IMR-90 (cell line): Measurements from ENCODE around the gene OXSM. TPM values are rescaled to one million over a fixed set of nuclear protein-coding genes. Genes with fewer than 3 reads are reported as not detected.

Experiments
- ATAC-seq: fragments of 200-7000 bp; cut with Tn5 transposase; 2 replicates; pipeline ENCODE4 v1.9.1; 2020; ENCODE audit warnings: low read depth, mild to moderate bottlenecking, moderate library complexity
- BruUV-seq: library from RNA; stranded (reverse); fragments of 400-500 nt; replicated peaks from 2 replicates; lab custom pipeline; 2021; lab: Mats Ljungman, UMichigan
- CTCF ChIA-PET: fragments of 300-600 bp; formaldehyde crosslinking; extraction: SDS; loops from one replicate; lab custom pipeline; 2021; ENCODE audit warnings: antibody characterized with exemption; lab: Yijun Ruan, JAX
- POLR2A ChIA-PET: fragments of 300-600 bp; sonication (Branson Sonifier 250); formaldehyde crosslinking; loops from one replicate; lab custom pipeline; 2022; ENCODE audit warnings: antibody characterized with exemption; ENCODE audit not compliant: unreplicated experiment; lab: Charles Lee
- DNase-seq: peaks from one replicate; pipeline ENCODE4 v3.0.0; 2013
- H2AFZ ChIP-seq: replicated peaks from 2 replicates; pipeline ENCODE3; 2013; ENCODE audit warnings: low read length, mild to moderate bottlenecking; ENCODE audit not compliant: poor library complexity
- H2AK5ac ChIP-seq: 2 replicates; pipeline ENCODE4 v1.6.1; 2013; ENCODE audit warnings: low read depth, low read length, inconsistent platforms
- H2AK9ac ChIP-seq: replicated peaks from 2 replicates; pipeline ENCODE3; 2013; ENCODE audit warnings: mild to moderate bottlenecking, low read depth, low read length, moderate library complexity; ENCODE audit not compliant: poor library complexity
- H2BK120ac ChIP-seq: 2 replicates; pipeline ENCODE4 v1.6.1; 2013; ENCODE audit warnings: low read depth, low read length, inconsistent platforms
- H2BK15ac ChIP-seq: 3 replicates; pipeline ENCODE4 v1.6.1; 2013; ENCODE audit warnings: low read depth, low read length, inconsistent platforms
- H2BK20ac ChIP-seq: 2 replicates; pipeline ENCODE4 v1.6.1; 2013; ENCODE audit warnings: low read depth, mild to moderate bottlenecking, inconsistent platforms, low read length, moderate library complexity
- H2BK5ac ChIP-seq: 2 replicates; pipeline ENCODE4 v1.6.1; 2013; ENCODE audit warnings: mild to moderate bottlenecking, low read depth, low read length, inconsistent platforms; ENCODE audit not compliant: poor library complexity, severe bottlenecking
- H3K14ac ChIP-seq: replicated peaks from 2 replicates; pipeline ENCODE4 v1.6.1; 2013; ENCODE audit warnings: low read depth, low read length, inconsistent platforms
- H3K18ac ChIP-seq: 2 replicates; pipeline ENCODE4 v1.6.1; 2013; ENCODE audit warnings: low read depth, low read length, control low read depth
- H3K23ac ChIP-seq: 2 replicates; pipeline ENCODE4 v1.6.1; 2013; ENCODE audit warnings: low read depth, low read length, inconsistent platforms
- H3K27ac ChIP-seq: 2 replicates; pipeline ENCODE4 v1.5.1; 2013; ENCODE audit warnings: mild to moderate bottlenecking, control low read depth, low read length; ENCODE audit not compliant: insufficient read depth
- H3K27me3 ChIP-seq: 2 replicates; pipeline ENCODE4 v1.6.1; 2013; ENCODE audit warnings: low read length; ENCODE audit not compliant: control insufficient read depth, insufficient read depth
- H3K36me3 ChIP-seq: 2 replicates; pipeline ENCODE4 v1.6.1; 2013; ENCODE audit warnings: low read length, mixed read lengths; ENCODE audit not compliant: control insufficient read depth, insufficient read depth
- H3K4ac ChIP-seq: 2 replicates; pipeline ENCODE4 v1.6.1; 2013; ENCODE audit warnings: low read depth, low read length, inconsistent platforms
- H3K4me1 ChIP-seq: 2 replicates; pipeline ENCODE4 v1.6.1; 2013; ENCODE audit warnings: low read length, mixed read lengths; ENCODE audit not compliant: control insufficient read depth, insufficient read depth
- H3K4me2 ChIP-seq: 2 replicates; pipeline ENCODE4 v1.6.1; 2013; ENCODE audit warnings: low read depth, mild to moderate bottlenecking, control low read depth, low read length, moderate library complexity
- H3K4me3 ChIP-seq: 2 replicates; pipeline ENCODE4 v1.5.1; 2013; ENCODE audit warnings: low read depth, mild to moderate bottlenecking, control low read depth, low read length, moderate library complexity; ENCODE audit not compliant: insufficient read depth
- H3K56ac ChIP-seq: 2 replicates; pipeline ENCODE4 v1.6.1; 2013; ENCODE audit warnings: low read length, inconsistent platforms; ENCODE audit not compliant: insufficient read depth; ENCODE audit errors: extremely low read depth
- H3K79me1 ChIP-seq, 2 experiments: 2 replicates each; pipeline ENCODE4 v1.6.1; 2013; ENCODE audit warnings: low read length in 2 of 2, inconsistent platforms in 1 of 2, low read depth in 1 of 2
- H3K9ac ChIP-seq: 2 replicates; pipeline ENCODE4 v1.6.1; 2013; ENCODE audit warnings: low read depth, low read length, control low read depth
- H3K9me1 ChIP-seq: 2 replicates; pipeline ENCODE4 v1.6.1; 2013; ENCODE audit warnings: low read length, inconsistent platforms; ENCODE audit not compliant: insufficient read depth
- H3K9me3 ChIP-seq: 2 replicates; pipeline ENCODE4 v1.6.1; 2013; ENCODE audit warnings: low read length; ENCODE audit not compliant: control insufficient read depth, insufficient read depth
- H4K20me1 ChIP-seq: 2 replicates; pipeline ENCODE4 v1.6.1; 2013; ENCODE audit warnings: low read length, inconsistent platforms; ENCODE audit not compliant: insufficient read depth
- H4K5ac ChIP-seq: 2 replicates; pipeline ENCODE4 v1.6.1; 2013; ENCODE audit warnings: mild to moderate bottlenecking, low read depth, low read length, control low read depth
- H4K8ac ChIP-seq, 2 experiments: 2 replicates each; pipeline ENCODE4 v1.6.1; 2013; ENCODE audit warnings: low read depth in 2 of 2, low read length in 2 of 2, control low read depth in 1 of 2, inconsistent platforms in 1 of 2
- H4K91ac ChIP-seq: 2 replicates; pipeline ENCODE4 v1.6.1; 2013; ENCODE audit warnings: low read depth, low read length, inconsistent platforms; ENCODE audit not compliant: insufficient read depth
- BHLHE40 ChIP-seq: fragments of 150-350 bp; IDR thresholded peaks from 2 replicates; pipeline ENCODE4 v1.6.1; 2016; ENCODE audit warnings: mild to moderate bottlenecking, low read depth, low read length
- CHD1 ChIP-seq: IDR thresholded peaks from 2 replicates; pipeline ENCODE4 v1.6.1; 2012; ENCODE audit warnings: low read depth, low read length, improper control_type of control experiment
- FOS ChIP-seq: fragments of 150-350 bp; IDR thresholded peaks from 2 replicates; pipeline ENCODE4 v1.6.1; 2016; ENCODE audit warnings: low read depth, low read length
- MAFK ChIP-seq: IDR thresholded peaks from 2 replicates; pipeline ENCODE4 v1.6.1; 2012; ENCODE audit warnings: low read depth, low read length, improper control_type of control experiment
- MXI1 ChIP-seq: IDR thresholded peaks from 2 replicates; pipeline ENCODE4 v1.6.1; 2012; ENCODE audit warnings: low read depth, mild to moderate bottlenecking, low read length, moderate library complexity, borderline replicate concordance
- NFE2L2 ChIP-seq: fragments of 150-350 bp; IDR thresholded peaks from 2 replicates; pipeline ENCODE4 v1.6.1; 2016; ENCODE audit warnings: low read depth, mild to moderate bottlenecking, low read length
- RCOR1 ChIP-seq: IDR thresholded peaks from 2 replicates; pipeline ENCODE4 v1.6.1; 2012; ENCODE audit warnings: mild to moderate bottlenecking, low read length, improper control_type of control experiment; ENCODE audit not compliant: insufficient replicate concordance
- SMC3 ChIP-seq: fragments of 150-350 bp; IDR thresholded peaks from 2 replicates; pipeline ENCODE4 v1.6.1; 2016; ENCODE audit warnings: low read depth, mild to moderate bottlenecking, antibody characterized with exemption, low read length, moderate library complexity
- WGBS, 2 experiments: methylation state at CpG; one replicate each; pipeline versions ENCODE4 v1.1.5 to v1.1.7; 2013; ENCODE audit warnings: missing lambda C conversion rate in 2 of 2; ENCODE audit not compliant: insufficient read length in 1 of 2; ENCODE audit errors: extremely low coverage in 2 of 2; 5-methylcytosine and 5-hydroxymethylcytosine counted together
- dilution Hi-C: fragments of 300-500 bp; cut with HindIII; formaldehyde crosslinking; loops from one replicate; pipeline ENCODE4 v1.14.3; 2018; ENCODE audit warnings: low sequenced_read_pairs; ENCODE audit not compliant: unreplicated experiment
- in situ Hi-C: fragments of 300-500 bp; cut with MboI; formaldehyde crosslinking; loops from 3 replicates; pipeline ENCODE4 v1.14.3; 2019; ENCODE audit warnings: low sequenced_read_pairs, inconsistent platforms, mixed read lengths
- intact Hi-C: fragments of 100-400 bp; cut with micrococcal nuclease; formaldehyde crosslinking; loops from 2 replicates; pipeline ENCODE4 v1.10.0; 2022
- polyA plus RNA-seq, 3 experiments: library from polyadenylated mRNA; depleted of rRNA; stranded (reverse); fragments of >200 nt; gene quantifications; 2 replicates each; pipeline ENCODE4 v1.2.3, GENCODE V29; 2012; ENCODE audit warnings: low replicate concordance in 1 of 3
- total RNA-seq: library from RNA; depleted of rRNA; stranded (reverse); fragments of >200 nt; gene quantifications from 2 replicates; pipeline ENCODE4 v1.2.3, GENCODE V29; 2012
- TF ChIP-seq, protein P1 (sequence below): conservative IDR thresholded peaks from 2 replicates; pipeline ENCODE4 v1.5.1; 2012; ENCODE audit warnings: mild to moderate bottlenecking, low read depth, low read length, improper control_type of control experiment
- TF ChIP-seq, protein P2 (sequence below): fragments of 150-350 bp; IDR thresholded peaks from 2 replicates; pipeline ENCODE4 v1.6.1; 2016; ENCODE audit warnings: low read depth, mild to moderate bottlenecking, low read length, moderate library complexity, borderline replicate concordance

The OXSM gene
- total and polyA plus RNA-seq, 2 of the 4 experiments (the other 2 are of a cell fraction) = 11.4 to 15.4 TPM

DNA sequence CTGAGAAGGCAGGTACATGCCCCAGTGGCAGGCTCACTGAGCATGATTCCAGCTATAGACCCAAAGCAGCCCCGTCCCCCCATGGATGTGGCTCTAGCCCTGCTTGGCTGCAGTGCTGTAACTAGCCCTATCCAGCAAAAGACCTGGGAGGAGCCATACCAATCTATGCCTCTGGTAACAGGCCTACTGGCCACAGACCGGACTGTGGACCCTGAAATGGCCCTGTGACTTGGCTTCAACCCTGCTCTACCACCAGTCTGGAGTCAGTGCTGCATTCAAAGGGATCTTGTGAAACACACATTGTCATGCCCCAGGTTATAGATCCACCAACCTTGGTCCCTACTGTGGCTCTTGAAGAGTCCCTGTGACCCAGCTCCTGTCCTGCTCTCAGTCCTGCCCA, 46.7 kb downstream of the OXSM start:
- DNase-seq (no peak), ATAC-seq (no peak)
- no peak overlapping the region for H3K18ac ChIP-seq
- no peak overlapping the region for H3K14ac ChIP-seq
- no peak overlapping the region for H4K8ac ChIP-seq
- H3K9me1 ChIP-seq = no peaks in the 10 kb centered on the region
- no peak overlapping the region for H3K56ac ChIP-seq
- peaks cover 2% of the 10 kb centered on the region; the same call in 1 of the 2 replicates for H3K9me3 ChIP-seq
- H2BK15ac ChIP-seq = no peak overlapping the region
- no peak overlapping the region for H2BK5ac ChIP-seq
- POLR2A ChIA-PET = no interaction called here
- no peaks in the 10 kb centered on the region for H3K36me3 ChIP-seq
- H2BK20ac ChIP-seq = no peak overlapping the region
- CTCF ChIA-PET = no interaction called here
- WGBS, 2 experiments = 71% methylated on average over 1 of the region's 2 CpGs; no CpG with 5 or more reads in 1 of the 2 experiments
- H2AFZ ChIP-seq = no peak overlapping the region
- H3K4ac ChIP-seq = no peak overlapping the region
- no TSS peak for BruUV-seq
- dilution Hi-C loops = no loop called here
- intact Hi-C loops = no loop called here
- TF ChIP-seq NFE2L2 (no peak), CHD1 (no peak), SMC3 (no peak), BHLHE40 (no peak), MXI1 (no peak), FOS (no peak), MAFK (no peak), RCOR1 (no peak)
- TF ChIP-seq, protein P1, sequence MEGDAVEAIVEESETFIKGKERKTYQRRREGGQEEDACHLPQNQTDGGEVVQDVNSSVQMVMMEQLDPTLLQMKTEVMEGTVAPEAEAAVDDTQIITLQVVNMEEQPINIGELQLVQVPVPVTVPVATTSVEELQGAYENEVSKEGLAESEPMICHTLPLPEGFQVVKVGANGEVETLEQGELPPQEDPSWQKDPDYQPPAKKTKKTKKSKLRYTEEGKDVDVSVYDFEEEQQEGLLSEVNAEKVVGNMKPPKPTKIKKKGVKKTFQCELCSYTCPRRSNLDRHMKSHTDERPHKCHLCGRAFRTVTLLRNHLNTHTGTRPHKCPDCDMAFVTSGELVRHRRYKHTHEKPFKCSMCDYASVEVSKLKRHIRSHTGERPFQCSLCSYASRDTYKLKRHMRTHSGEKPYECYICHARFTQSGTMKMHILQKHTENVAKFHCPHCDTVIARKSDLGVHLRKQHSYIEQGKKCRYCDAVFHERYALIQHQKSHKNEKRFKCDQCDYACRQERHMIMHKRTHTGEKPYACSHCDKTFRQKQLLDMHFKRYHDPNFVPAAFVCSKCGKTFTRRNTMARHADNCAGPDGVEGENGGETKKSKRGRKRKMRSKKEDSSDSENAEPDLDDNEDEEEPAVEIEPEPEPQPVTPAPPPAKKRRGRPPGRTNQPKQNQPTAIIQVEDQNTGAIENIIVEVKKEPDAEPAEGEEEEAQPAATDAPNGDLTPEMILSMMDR = no peak
- TF ChIP-seq, protein P2, sequence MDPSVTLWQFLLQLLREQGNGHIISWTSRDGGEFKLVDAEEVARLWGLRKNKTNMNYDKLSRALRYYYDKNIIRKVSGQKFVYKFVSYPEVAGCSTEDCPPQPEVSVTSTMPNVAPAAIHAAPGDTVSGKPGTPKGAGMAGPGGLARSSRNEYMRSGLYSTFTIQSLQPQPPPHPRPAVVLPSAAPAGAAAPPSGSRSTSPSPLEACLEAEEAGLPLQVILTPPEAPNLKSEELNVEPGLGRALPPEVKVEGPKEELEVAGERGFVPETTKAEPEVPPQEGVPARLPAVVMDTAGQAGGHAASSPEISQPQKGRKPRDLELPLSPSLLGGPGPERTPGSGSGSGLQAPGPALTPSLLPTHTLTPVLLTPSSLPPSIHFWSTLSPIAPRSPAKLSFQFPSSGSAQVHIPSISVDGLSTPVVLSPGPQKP = no peak
- no peak overlapping the region for H2BK120ac ChIP-seq
- no peak overlapping the region for H4K91ac ChIP-seq
- no peak overlapping the region for H3K4me2 ChIP-seq
- H2AK5ac ChIP-seq = no peak overlapping the region
- no peak overlapping the region for H2AK9ac ChIP-seq
- H3K27ac ChIP-seq = no peak overlapping the region
- H3K9ac ChIP-seq = no peak overlapping the region
- H3K4me3 ChIP-seq = no peak overlapping the region
- no peaks in the 10 kb centered on the region for H3K27me3 ChIP-seq
- no peaks in the 10 kb centered on the region for H3K4me1 ChIP-seq
- no peaks in the 10 kb centered on the region for H3K79me1 ChIP-seq
- no peaks in the 10 kb centered on the region for H4K20me1 ChIP-seq
- in situ Hi-C loops = no loop called here
- no peak overlapping the region for H4K5ac ChIP-seq
- no peak overlapping the region for H3K23ac ChIP-seq
